Astrocyte (in vitro differentiated cells and primary cell): ENCODE data around the gene CELA2A. TPM values are rescaled to one million over a fixed set of nuclear protein-coding genes. Genes with fewer than 3 reads are reported as not detected.

Source experiments
- DNase-seq: peaks from one replicate; pipeline ENCODE4 v3.0.0-alpha.2; 2010; ENCODE audit warnings: low read depth
- FAIRE-seq: peaks from 2 replicates; lab custom pipeline; 2011; peaks lifted over from hg19 to GRCh38; lab: Jason Lieb, UNC
- H2AFZ ChIP-seq: 2 replicates; pipeline ENCODE4 v1.6.0; 2012; ENCODE audit warnings: low read depth, low read length, inconsistent platforms
- H3K27ac ChIP-seq: 2 replicates; pipeline ENCODE4 v1.5.1; 2011; ENCODE audit warnings: low read depth, low read length, inconsistent platforms
- H3K27me3 ChIP-seq: 2 replicates; pipeline ENCODE4 v1.6.0; 2011; ENCODE audit warnings: low read length, inconsistent platforms; ENCODE audit not compliant: insufficient read depth
- H3K36me3 ChIP-seq: 2 replicates; pipeline ENCODE4 v1.5.1; 2011; ENCODE audit warnings: low read length, inconsistent platforms; ENCODE audit not compliant: insufficient read depth
- H3K4me1 ChIP-seq: 2 replicates; pipeline ENCODE4 v1.5.1; 2011; ENCODE audit warnings: low read length, inconsistent platforms; ENCODE audit not compliant: insufficient read depth
- H3K4me2 ChIP-seq: 2 replicates; pipeline ENCODE4 v1.6.0; 2012; ENCODE audit warnings: low read length, inconsistent platforms
- H3K4me3 ChIP-seq: 2 replicates; pipeline ENCODE4 v1.5.1; 2011; ENCODE audit warnings: low read depth, mild to moderate bottlenecking, low read length, inconsistent platforms; ENCODE audit not compliant: insufficient read depth
- H3K79me2 ChIP-seq: 2 replicates; pipeline ENCODE4 v1.6.0; 2012; ENCODE audit warnings: mild to moderate bottlenecking, low read length, inconsistent platforms; ENCODE audit not compliant: insufficient read depth
- H3K9ac ChIP-seq: 2 replicates; pipeline ENCODE4 v1.6.0; 2012; ENCODE audit warnings: mild to moderate bottlenecking, low read length, inconsistent platforms
- H3K9me3 ChIP-seq: 2 replicates; pipeline ENCODE4 v1.5.1; 2012; ENCODE audit warnings: low read depth, mild to moderate bottlenecking, low read length, inconsistent platforms; ENCODE audit not compliant: insufficient read depth
- H4K20me1 ChIP-seq: 2 replicates; pipeline ENCODE4 v1.6.0; 2012; ENCODE audit warnings: low read length, inconsistent platforms; ENCODE audit not compliant: insufficient read depth
- H3K27ac Mint-ChIP-seq: one replicate; pipeline ENCODE4 v1.8.0; 2021; ENCODE audit warnings: mild to moderate bottlenecking, mixed read lengths; ENCODE audit not compliant: unreplicated experiment
- H3K27me3 Mint-ChIP-seq: one replicate; pipeline ENCODE4 v1.8.0; 2021; ENCODE audit warnings: low read depth, mixed read lengths; ENCODE audit not compliant: unreplicated experiment
- H3K36me3 Mint-ChIP-seq: one replicate; pipeline ENCODE4 v1.8.0; 2021; ENCODE audit warnings: low read depth, mixed read lengths; ENCODE audit not compliant: unreplicated experiment
- H3K4me1 Mint-ChIP-seq: one replicate; pipeline ENCODE4 v1.8.0; 2021; ENCODE audit warnings: low read depth, mixed read lengths; ENCODE audit not compliant: unreplicated experiment
- H3K4me3 Mint-ChIP-seq: one replicate; pipeline ENCODE4 v1.8.0; 2021; ENCODE audit warnings: mild to moderate bottlenecking, moderate library complexity, mixed read lengths; ENCODE audit not compliant: unreplicated experiment
- H3K9me3 Mint-ChIP-seq: one replicate; pipeline ENCODE4 v1.8.0; 2021; ENCODE audit warnings: mild to moderate bottlenecking, mixed read lengths; ENCODE audit not compliant: unreplicated experiment
- EZH2 ChIP-seq: IDR thresholded peaks from 2 replicates; pipeline ENCODE4 v1.6.1; 2012; ENCODE audit warnings: mild to moderate bottlenecking, low read length, inconsistent platforms; ENCODE audit not compliant: insufficient read depth
- total RNA-seq: library from RNA; stranded (reverse); gene quantifications from 2 replicates; pipeline ENCODE4 v1.2.1, GENCODE V29; 2021
- TF ChIP-seq, protein P1 (sequence below): IDR thresholded peaks from 2 replicates; pipeline ENCODE4 v1.5.1; 2011; ENCODE audit warnings: low read depth, mild to moderate bottlenecking, inconsistent platforms, low read length, moderate library complexity; ENCODE audit not compliant: insufficient read depth

CELA2A gene
- total RNA-seq, 1 donor from 2014 or later, result not detected

DNA sequence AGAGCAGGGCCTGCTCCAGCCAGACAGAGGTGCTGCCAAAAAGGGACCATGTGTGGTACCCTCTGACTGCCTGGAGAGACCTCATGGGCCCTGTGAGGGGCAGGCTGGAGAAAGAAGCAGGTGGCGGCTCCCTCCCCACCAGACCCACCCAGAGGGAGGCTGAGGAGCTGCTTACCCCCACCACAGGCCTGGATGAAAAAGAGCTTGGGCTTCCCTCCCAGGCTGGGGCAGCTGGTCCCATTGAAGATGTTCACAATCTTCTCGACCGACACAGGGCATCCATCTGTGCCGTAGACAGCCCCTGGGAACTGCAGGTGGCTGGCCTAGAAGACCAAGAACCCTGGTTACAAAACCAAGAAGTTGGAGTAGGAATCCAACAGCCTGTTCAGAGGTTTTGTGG, 47.9 kb downstream of the CELA2A start:
- Histone ChIP-seq H2AFZ (no peak overlapping the region), H3K36me3 (no peaks in the 10 kb centered on the region), H3K4me2 (no peak overlapping the region), H3K9me3 (no peaks in the 10 kb centered on the region), H3K4me3 (no peak overlapping the region), H3K4me1 (no peaks in the 10 kb centered on the region), H3K9ac (no peak overlapping the region), H3K27ac (no peak overlapping the region), H3K27me3 (no peaks in the 10 kb centered on the region), H3K79me2 (no peaks in the 10 kb centered on the region), H4K20me1 (no peaks in the 10 kb centered on the region)
- H3K27ac Mint-ChIP-seq, result no peak overlapping the region
- TF ChIP-seq, protein P1, sequence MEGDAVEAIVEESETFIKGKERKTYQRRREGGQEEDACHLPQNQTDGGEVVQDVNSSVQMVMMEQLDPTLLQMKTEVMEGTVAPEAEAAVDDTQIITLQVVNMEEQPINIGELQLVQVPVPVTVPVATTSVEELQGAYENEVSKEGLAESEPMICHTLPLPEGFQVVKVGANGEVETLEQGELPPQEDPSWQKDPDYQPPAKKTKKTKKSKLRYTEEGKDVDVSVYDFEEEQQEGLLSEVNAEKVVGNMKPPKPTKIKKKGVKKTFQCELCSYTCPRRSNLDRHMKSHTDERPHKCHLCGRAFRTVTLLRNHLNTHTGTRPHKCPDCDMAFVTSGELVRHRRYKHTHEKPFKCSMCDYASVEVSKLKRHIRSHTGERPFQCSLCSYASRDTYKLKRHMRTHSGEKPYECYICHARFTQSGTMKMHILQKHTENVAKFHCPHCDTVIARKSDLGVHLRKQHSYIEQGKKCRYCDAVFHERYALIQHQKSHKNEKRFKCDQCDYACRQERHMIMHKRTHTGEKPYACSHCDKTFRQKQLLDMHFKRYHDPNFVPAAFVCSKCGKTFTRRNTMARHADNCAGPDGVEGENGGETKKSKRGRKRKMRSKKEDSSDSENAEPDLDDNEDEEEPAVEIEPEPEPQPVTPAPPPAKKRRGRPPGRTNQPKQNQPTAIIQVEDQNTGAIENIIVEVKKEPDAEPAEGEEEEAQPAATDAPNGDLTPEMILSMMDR, result no peak
- no peak for TF ChIP-seq EZH2
- FAIRE-seq (no peak), DNase-seq (no peak)
- H3K4me1 Mint-ChIP-seq, result no peaks in the 10 kb centered on the region
- H3K4me3 Mint-ChIP-seq, result no peak overlapping the region
- H3K9me3 Mint-ChIP-seq, result no peaks in the 10 kb centered on the region
- H3K27me3 Mint-ChIP-seq, result no peaks in the 10 kb centered on the region
- peaks cover 7% of the 10 kb centered on the region for H3K36me3 Mint-ChIP-seq

DNA sequence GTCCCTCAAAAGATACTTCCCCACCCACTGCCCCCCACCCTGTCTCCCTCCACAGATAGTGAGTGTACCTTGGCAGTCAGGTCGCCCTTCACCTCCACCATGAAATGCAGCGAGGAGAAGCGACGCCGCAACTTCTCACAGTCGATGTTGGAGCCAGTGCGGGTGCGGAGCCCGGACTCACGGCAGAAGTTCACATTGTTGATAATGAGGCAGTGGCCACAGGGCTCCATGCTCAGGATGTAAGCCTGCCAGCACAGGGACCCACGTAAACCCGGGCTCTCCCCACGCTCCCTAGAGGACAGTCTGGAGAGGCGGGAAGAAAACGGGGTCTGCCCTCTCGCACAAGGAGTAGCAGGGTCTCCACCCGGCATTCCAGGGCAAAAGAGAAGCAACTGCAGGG, 50.3 kb downstream of the CELA2A start:
- H3K27ac ChIP-seq, result no peak overlapping the region
- H3K27me3 ChIP-seq, result no peaks in the 10 kb centered on the region
- no peak overlapping the region for H2AFZ ChIP-seq
- no peak for FAIRE-seq
- no peak overlapping the region for H3K4me2 ChIP-seq
- H3K9me3 ChIP-seq, result no peaks in the 10 kb centered on the region
- TF ChIP-seq, protein P1, result no peak
- no peak for TF ChIP-seq EZH2
- no peaks in the 10 kb centered on the region for H3K4me1 ChIP-seq
- H3K27ac Mint-ChIP-seq, result no peak overlapping the region
- no peaks in the 10 kb centered on the region for H3K9me3 Mint-ChIP-seq
- H3K4me3 Mint-ChIP-seq, result no peak overlapping the region
- DNase-seq, result no peak
- peaks cover 10% of the 10 kb centered on the region for H3K36me3 Mint-ChIP-seq
- no peaks in the 10 kb centered on the region for H3K36me3 ChIP-seq
- H3K79me2 ChIP-seq, result no peaks in the 10 kb centered on the region
- H3K4me1 Mint-ChIP-seq, result no peaks in the 10 kb centered on the region
- no peak overlapping the region for H3K9ac ChIP-seq
- H3K4me3 ChIP-seq, result no peak overlapping the region
- H3K27me3 Mint-ChIP-seq, result no peaks in the 10 kb centered on the region
- H4K20me1 ChIP-seq, result no peaks in the 10 kb centered on the region

DNA sequence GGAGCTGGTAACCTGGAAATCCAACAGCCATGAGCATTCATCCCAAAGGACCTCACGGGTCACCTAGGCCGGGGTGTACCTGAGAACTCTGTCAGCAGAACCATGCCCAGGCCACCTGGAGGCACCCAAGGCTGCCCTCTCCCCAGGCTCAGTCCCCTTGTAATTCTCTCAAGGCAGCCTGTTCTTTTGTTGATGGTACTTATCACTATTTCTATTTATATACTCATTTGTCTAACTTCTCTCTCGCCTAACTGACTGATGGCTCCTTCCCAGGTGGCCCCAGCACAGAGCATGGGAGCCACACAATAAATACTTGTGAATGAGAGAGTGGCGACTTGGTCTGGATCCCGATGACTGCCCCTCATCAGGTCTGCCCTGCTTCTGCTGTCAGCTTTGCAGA, 50.7 kb downstream of the CELA2A start:
- Mint-ChIP-seq H3K4me1 (no peaks in the 10 kb centered on the region), H3K36me3 (peaks cover 13% of the 10 kb centered on the region), H3K27me3 (no peaks in the 10 kb centered on the region), H3K9me3 (no peaks in the 10 kb centered on the region), H3K27ac (no peak overlapping the region), H3K4me3 (no peak overlapping the region)
- no peak for TF ChIP-seq EZH2
- TF ChIP-seq, protein P1, result no peak
- no peaks in the 10 kb centered on the region for H3K9me3 ChIP-seq
- no peaks in the 10 kb centered on the region for H3K4me1 ChIP-seq
- no peaks in the 10 kb centered on the region for H3K79me2 ChIP-seq
- no peak overlapping the region for H2AFZ ChIP-seq
- H3K27ac ChIP-seq, result no peak overlapping the region
- H3K27me3 ChIP-seq, result no peaks in the 10 kb centered on the region
- DNase-seq (no peak), FAIRE-seq (no peak)
- no peak overlapping the region for H3K4me2 ChIP-seq
- H3K9ac ChIP-seq, result no peak overlapping the region
- H3K4me3 ChIP-seq, result no peak overlapping the region
- no peaks in the 10 kb centered on the region for H3K36me3 ChIP-seq
- H4K20me1 ChIP-seq, result no peaks in the 10 kb centered on the region
